ENCODE results near the gene DPP10.

- TF ChIP-seq CTCF (CRISPR knock-in tag; IDR thresholded peaks at IDR 0.05) (no peak), TAF1 (CRISPR knock-in tag; IDR thresholded peaks at IDR 0.05) (no peak)
Measured at GRCh38 chr2:115414466-115414865, 972.0 kb downstream of the DPP10 start.

Data from HepG2 (cell line).